GM20000 (cell line): ENCODE results near the gene PTX4.

Source experiments
- DNase-seq: peaks from one replicate; pipeline ENCODE4 v3.0.0; 2012; ENCODE audit warnings: low spot score
- CTCF ChIP-seq: IDR thresholded peaks from 2 replicates; pipeline ENCODE4 v1.5.1; 2012; ENCODE audit warnings: mild to moderate bottlenecking, control low read depth; ENCODE audit errors: extremely low read depth, missing control alignments

PTX4 gene

GRCh38 chr16:1466054-1466453, 22.7 kb downstream of the PTX4 start:
- no peak for TF ChIP-seq CTCF
- no peak for DNase-seq

- DNase-seq = no peak
Measured at GRCh38 chr16:1465567-1465915, 23.2 kb downstream of the PTX4 start.

GRCh38 chr16:1464894-1465566, 23.7 kb downstream of the PTX4 start:
- no peak for TF ChIP-seq CTCF
- no peak for DNase-seq

More at GRCh38 chr16:1465567-1465915, 23.2 kb downstream of the PTX4 start:
- no peak for TF ChIP-seq CTCF

- DNase-seq = no peak
- TF ChIP-seq CTCF = no peak
Measured at GRCh38 chr16:1464196-1464893, 24.4 kb downstream of the PTX4 start.

- DNase-seq = no peak
- no peak for TF ChIP-seq CTCF
Measured at GRCh38 chr16:1461146-1461545, 27.6 kb downstream of the PTX4 start.

GRCh38 chr16:1460602-1461138, 28.1 kb downstream of the PTX4 start:
- DNase-seq = no peak
- TF ChIP-seq CTCF = no peak

DNA sequence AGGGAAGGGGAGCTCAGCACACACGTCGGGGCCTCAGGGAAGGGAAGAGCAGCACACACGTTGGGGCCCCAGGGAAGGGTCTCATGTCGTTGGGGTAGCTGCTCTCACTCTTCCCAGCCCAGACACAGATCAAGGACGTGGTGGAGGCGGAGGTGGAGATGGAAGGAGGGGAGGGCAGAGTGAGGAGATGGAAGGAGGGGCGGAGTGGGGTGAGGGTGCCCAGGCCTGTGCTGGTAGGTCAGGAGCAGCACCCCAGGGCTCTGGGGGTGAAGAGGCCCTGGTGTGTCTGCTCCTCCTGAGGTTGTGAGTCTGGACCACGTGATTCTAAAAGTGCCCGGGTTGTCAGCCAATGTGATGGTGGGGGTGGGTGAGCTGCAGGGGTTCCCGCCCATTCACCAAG, 28.8 kb downstream of the PTX4 start:
- DNase-seq = no peak
- TF ChIP-seq CTCF = no peak
